GM18526 (cell line): ENCODE data around the gene USH2A.

Experiments
- POLR2A ChIP-seq: IDR thresholded peaks from 3 replicates; pipeline ENCODE4 v1.6.1; 2011; ENCODE audit not compliant: insufficient read length; ENCODE audit errors: extremely low read depth

The USH2A gene

DNA sequence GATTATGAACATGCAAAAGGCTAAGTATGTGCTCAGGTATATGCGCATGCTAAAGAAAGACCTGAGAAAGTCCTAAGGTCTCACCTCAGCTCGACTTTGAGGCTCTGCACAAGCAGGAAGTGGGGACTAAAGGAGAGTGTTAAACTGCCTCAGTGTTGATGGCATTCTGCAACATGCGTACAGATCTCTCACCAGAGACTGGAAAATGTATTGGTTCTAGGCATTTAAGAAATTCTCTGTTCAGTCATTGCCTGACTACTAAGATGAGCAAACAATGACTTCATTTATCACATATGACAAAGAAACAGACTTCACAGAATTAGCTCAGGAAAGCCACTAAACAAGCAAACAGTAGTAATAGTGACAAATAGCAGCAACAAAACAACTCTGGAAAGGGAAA lies 90.8 kb downstream of the USH2A start:
- no peak for TF ChIP-seq POLR2A

DNA sequence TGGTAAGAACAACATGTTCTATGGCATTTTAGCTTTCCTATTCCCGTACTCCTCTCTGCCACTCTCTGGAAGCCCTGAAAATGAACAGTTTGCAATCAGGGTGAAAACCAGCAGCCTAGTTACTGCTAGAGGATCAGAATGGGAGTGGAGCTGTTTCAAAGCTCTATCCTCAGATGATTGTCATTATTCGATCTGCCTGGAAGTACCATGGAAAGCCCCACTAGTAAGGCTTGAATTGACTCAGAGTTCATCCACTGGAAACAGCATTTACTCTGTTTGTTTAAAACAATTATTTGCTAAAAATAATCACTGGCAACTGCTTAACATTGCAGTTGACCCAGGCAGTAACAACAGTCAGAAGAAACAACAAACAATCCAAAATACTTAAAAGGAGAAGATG lies 91.2 kb downstream of the USH2A start:
- TF ChIP-seq POLR2A = no peak

DNA sequence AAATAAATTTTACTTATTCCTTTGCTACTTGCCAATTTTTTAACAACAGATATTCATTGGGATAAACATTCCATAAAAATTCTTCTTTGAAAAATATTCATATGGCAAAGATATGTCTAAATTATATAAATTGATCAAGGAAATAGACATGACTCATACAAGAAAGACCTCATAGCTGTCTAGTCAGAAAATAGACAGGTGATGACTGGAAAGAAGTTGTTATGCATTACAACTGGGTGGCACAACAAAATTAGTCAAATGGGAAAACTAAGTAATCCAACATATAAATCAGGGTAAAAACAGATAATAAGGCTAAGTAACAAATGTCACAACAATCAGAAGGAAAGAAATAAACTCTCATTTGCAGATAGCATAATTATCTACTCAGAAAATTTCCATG lies 92.0 kb downstream of the USH2A start:
- no peak for TF ChIP-seq POLR2A

DNA sequence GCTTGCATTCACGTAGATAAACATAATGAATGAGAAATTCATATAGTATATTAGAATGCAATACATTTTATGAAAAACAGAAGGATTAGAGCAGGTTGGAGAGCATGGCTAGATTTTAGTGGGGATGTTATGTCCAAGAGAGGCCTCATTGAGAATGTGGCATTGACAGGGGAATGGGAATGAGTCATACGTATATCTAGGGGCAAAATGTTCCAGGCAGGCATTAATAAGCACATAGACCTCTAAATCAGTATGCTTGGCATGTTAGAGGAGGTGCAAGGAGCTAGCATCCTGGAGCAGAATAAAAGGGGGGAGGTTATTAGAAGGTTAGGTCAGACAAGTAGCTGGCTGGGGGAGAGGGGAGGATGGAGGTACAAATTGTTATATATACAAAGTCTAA lies 93.0 kb downstream of the USH2A start:
- no peak for TF ChIP-seq POLR2A

DNA sequence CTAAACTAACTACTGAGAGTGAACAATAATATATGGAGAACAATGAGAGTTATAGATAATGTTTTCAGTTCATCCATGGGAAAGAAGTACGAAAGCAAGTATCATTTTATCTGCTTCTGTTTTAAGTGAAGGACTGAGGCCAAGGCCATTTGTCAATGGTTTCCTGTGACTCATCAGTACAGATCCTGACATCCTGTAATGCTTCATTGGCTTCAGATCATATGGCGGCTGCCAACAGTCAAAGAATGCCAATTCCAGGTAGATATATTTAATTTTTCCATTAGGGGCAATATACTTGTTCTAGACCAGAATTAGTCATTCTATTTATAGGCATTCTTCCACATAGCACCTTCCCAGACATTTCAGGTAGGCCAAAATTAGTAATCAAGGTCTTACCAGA lies 97.3 kb downstream of the USH2A start:
- TF ChIP-seq POLR2A = no peak

DNA sequence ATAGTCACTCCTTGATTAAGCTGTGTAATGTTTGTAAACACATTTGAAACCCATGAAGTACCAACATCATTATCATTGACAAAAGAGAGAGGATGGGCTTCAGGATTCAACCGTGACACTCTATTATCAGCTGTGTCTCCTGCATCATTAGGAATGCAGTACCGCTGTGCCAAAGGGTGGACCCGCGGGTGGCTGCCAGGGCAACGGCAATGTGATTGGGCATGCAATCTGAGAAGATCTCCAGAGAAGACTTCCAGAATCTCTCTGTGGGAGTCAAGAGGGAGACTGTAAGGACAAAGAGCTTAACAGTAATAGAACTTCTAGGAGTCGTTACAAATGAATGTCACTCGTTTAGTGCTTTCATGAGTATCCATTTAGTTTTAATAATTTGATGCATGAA lies 97.9 kb downstream of the USH2A start:
- TF ChIP-seq POLR2A = no peak

DNA sequence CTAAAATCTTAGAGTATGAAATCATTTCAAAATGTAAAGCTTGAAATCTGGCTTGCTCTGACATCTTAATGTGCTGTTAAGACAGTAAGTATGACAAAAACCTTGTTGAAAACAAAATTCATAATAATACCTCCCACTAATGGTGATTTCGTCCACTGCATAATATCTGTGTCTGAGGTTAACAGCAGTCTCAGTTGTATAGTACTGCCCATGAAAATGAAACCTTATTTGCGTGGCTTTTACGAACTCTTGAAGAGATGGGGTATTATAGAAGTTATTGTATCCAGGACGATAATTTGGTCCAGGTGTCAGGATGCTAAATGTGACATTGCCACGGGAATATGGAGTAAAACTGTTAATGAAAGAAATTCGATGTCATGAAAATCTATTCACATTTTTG lies 99.9 kb downstream of the USH2A start:
- no peak for TF ChIP-seq POLR2A

DNA sequence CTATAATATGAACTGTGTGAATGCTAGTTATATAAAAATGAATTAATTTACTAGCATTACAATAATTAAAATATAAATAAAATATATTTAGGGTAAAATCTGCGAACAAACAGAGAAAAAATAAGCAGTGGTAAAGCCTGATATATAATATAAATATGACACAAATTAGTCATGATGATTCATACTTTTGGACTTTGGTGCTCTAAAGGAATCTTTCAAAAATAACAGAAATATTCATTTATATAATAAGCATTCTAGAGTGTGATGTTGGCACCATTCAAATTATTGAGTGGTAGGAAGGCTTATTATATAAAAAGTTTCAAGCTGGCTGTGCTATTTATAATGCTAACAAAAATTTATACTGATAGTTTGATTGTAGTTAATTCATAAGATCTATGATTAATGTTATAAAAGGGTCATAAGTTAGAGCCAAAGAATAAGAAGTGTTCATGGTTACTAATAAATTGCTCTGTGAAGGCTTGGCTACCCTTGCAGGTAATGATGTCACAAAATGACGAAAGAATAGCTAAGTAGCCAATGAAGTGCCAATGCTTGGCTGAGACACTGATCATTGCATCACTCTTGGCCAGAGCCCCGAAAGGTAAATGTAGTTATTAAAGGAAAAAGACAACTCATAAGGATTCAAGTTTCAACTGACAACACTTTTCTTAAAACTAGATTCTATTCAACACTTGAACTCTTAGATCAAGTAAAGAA lies 108.7 kb downstream of the USH2A start:
- no peak for TF ChIP-seq POLR2A

DNA sequence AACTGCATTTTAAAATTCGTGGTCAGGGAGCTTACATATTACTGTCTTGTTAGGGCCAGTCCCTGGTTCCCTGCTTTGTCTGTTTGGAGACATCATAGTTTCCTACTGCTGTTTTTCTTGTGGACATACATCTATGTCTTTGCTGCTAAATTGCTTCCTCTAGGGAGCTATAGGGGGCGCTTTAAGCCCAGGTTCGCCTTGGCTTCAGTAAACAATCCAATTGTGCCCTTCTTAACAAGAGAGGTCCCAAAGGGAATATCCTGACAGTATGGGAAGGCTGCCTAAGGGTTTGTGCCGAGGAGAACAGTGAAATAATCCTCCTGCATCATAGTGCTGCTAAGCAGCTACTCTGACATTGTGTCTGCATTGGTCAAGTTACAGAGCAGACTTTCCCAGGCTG lies 112.5 kb downstream of the USH2A start:
- no peak for TF ChIP-seq POLR2A

DNA sequence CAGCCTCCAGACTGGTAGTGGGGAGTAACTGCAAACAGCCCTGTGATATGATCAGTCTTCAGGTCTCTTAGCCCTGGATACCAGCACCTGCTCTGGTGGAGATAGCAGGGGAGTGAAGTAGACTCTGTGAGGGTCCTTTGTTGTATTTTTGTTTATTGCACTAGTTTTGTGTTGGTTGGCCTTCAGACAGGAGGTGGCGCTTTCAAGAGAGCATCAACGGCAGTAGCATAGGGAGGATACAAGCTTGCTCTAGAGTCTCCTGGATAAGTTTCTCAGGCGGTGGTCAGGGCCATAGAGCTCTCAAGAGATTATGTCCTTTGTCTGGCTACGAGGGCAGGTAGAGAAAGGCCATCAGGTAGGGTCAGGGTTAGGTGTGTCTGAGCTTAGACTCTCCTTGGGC lies 116.4 kb downstream of the USH2A start:
- TF ChIP-seq POLR2A = no peak

DNA sequence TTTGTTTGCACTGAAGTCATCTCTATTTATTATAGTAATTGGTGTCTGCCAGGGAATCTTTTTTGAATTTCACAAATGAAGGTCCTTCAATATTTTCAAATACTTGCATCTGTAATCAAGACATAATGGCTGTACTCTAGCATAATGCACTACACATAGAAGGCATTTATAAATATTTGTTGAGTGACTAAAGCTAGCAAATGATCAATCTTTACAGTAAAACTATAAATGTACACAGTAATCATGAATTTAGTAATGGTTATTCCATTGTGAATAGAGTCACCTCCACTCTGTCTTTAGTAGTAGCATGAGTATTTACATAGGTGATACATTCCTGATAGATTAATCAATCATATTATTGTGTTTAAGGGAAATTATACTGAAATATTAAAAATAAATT lies 119.6 kb downstream of the USH2A start:
- no peak for TF ChIP-seq POLR2A

DNA sequence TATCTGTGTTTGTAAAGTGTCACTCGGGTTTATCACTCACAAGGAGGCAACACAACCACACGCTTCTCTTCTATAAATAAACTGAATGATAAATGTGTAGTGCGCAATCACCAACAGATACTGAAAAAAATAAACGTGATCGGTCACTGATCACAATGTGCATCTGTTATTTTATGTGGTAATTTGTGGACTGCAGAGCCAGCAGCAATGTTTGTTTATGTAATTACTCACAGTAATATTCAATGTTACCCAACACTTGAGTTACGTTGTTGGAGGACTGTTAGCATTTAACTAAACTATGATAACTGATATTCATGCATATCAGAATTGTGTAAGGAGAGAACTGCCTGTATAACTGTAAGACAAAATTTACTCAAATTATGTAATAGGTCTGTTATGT lies 129.6 kb downstream of the USH2A start:
- TF ChIP-seq POLR2A = no peak

DNA sequence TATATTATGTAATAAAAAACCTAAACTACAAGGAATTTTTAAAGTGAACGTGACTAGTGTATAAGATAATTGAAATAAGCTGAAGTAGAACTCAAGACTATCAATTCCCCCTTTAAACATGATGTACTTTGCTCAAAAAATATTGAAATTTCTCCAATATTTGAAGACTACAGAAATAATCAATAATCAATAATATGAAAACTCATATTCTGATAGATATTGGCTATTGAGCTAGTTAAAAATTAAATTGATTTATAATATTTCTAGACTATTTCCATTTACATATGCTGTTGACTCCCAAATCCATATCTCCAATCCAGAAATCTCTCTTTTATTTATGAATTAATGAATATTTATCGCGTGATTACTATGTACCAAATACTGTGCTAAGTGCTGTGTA lies 133.2 kb downstream of the USH2A start:
- TF ChIP-seq POLR2A = no peak

DNA sequence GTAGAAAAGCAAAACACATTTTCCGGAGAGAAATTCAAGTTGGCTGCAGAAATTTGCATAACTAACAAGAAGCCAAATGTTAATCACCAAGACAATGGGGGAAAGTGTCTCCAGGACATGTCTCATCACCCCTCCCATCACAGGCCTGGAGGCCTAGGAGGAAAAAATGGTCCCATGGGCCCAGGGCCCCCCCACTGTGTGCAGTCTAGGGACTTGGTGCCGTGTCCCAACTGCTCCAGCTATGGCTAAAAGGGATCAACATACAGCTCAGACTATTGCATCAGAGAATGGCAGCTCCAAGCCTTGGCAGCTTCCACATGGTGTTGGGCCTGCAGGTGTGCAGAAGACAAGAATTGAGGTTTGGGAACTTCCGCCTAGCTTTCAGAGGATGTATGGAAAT lies 138.2 kb downstream of the USH2A start:
- no peak for TF ChIP-seq POLR2A

DNA sequence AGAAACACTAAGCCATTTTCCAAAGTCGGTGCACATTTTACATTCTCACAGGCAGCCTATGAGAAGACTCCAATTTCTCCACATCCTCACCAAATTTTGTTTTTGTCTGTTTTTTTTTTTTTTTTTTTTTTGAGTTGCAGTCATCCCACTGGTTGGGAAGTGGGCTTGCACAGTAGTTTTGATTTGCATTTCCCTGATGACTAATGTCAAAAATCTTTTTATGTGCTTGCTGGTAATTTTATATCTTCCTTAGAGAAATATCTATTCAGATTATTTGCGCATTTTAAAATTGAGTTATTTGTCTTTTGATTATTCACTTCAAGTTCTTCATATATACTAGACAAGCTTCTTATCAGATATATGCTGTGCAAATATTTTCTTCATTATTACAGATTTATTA lies 141.5 kb downstream of the USH2A start:
- no peak for TF ChIP-seq POLR2A

DNA sequence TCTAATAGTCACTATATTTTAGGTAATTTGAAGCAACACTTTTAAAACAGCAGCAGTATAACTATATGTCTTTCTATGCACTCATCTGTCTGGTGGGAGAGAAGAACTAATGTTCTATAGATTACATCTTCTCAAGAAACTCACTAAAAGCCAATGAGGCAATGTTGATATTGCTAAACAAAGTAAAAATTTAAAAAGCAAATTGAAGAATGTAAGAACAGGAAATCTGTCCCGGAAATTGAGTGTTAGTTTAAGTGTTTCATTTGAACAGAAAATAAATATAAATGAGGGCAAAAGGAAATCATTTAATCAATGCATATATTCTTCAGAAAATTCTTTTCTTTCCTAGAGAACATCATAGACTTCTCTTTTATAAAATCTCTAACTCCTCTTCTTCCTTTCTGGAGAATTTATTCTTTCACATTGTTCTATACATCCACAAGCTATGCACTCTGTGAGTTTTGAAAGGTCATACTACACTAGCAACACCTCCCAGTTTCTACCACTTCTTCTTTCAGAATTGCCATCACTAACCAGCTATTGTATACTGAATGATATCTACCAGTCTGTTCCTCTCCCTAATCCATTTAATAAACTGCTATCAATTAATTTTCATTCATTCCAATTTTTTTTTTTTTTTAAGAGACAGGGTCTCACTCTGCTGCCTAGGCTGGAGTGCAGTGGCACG lies 153.0 kb downstream of the USH2A start:
- no peak for TF ChIP-seq POLR2A

DNA sequence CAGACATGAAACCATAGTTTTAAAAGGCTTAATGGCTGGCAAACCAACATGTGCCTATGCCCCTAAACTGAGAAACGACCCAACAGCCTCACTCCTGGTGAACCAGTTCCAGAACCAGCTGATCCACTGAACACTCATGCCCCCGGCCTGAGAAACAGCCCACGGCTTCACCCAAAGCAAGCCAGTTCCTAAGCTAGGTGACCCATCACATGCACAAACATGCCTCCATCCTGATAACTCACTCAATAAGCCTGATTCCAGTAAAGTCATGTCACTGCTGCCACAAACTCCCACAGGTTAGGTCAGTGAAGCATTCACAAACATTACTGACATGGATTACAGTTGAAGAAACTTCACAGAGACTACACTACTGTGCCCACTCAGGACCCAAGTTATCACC lies 161.6 kb downstream of the USH2A start:
- TF ChIP-seq POLR2A = no peak
